Natural killer cell (primary cell): ENCODE data around the gene AKT1. TPM values are rescaled to one million over a fixed set of nuclear protein-coding genes. Genes with fewer than 3 reads are reported as not detected.

ENCODE experiments used
- ATAC-seq, 3 donors: fragments of 150-1000 bp in 2 of 3; fragments of 200-7000 bp in 1 of 3; cut with Tn5 transposase; 1 replicate in 1 of 3; 2 replicates in 2 of 3; pipeline ENCODE4 v1.10.0; 2021; ENCODE audit warnings: mild to moderate bottlenecking in 2 of 3, moderate library complexity in 2 of 3
- DNase-seq, 2 donors: peaks; one replicate each; pipeline versions ENCODE4 v3.0.0 to v3.0.0-alpha.2; 2013 to 2021; ENCODE audit warnings: mixed read lengths in 1 of 2
- H3K27ac ChIP-seq: one replicate; pipeline ENCODE4 v1.5.1; 2013; ENCODE audit warnings: mild to moderate bottlenecking, low read length
- H3K27me3 ChIP-seq: one replicate; pipeline ENCODE4 v1.6.1; 2013; ENCODE audit warnings: low read length; ENCODE audit not compliant: control insufficient read depth, insufficient read depth
- H3K36me3 ChIP-seq: one replicate; pipeline ENCODE4 v1.6.1; 2013; ENCODE audit warnings: low read length; ENCODE audit not compliant: control insufficient read depth, insufficient read depth
- H3K4me1 ChIP-seq: one replicate; pipeline ENCODE4 v1.6.1; 2013; ENCODE audit warnings: low read length; ENCODE audit not compliant: control insufficient read depth, insufficient read depth
- H3K4me3 ChIP-seq: one replicate; pipeline ENCODE4 v1.5.1; 2013; ENCODE audit warnings: low read length
- H3K9me3 ChIP-seq: one replicate; pipeline ENCODE4 v1.6.1; 2013; ENCODE audit warnings: low read length; ENCODE audit not compliant: control insufficient read depth, insufficient read depth
- H3K27ac Mint-ChIP-seq, 2 donors: one replicate each; pipeline ENCODE4 v1.8.0; 2022; ENCODE audit warnings: mild to moderate bottlenecking in 2 of 2, mixed read lengths in 2 of 2, moderate library complexity in 1 of 2
- H3K27me3 Mint-ChIP-seq, 2 donors: one replicate each; pipeline ENCODE4 v1.8.0; 2022; ENCODE audit warnings: low read depth in 2 of 2, mixed read lengths in 2 of 2
- H3K36me3 Mint-ChIP-seq: one replicate; pipeline ENCODE4 v1.8.0; 2022; ENCODE audit warnings: mixed read lengths
- H3K4me1 Mint-ChIP-seq, 2 donors: one replicate each; pipeline ENCODE4 v1.8.0; 2022; ENCODE audit warnings: mixed read lengths in 2 of 2
- H3K4me3 Mint-ChIP-seq: one replicate; pipeline ENCODE4 v1.8.0; 2022; ENCODE audit warnings: mild to moderate bottlenecking, moderate library complexity, mixed read lengths
- H3K9me3 Mint-ChIP-seq, 2 donors: one replicate each; pipeline ENCODE4 v1.8.0; 2022; ENCODE audit warnings: mixed read lengths in 2 of 2
- WGBS: methylation state at CpG from one replicate; pipeline ENCODE4 v1.1.7; 2013; ENCODE audit warnings: missing lambda C conversion rate; ENCODE audit not compliant: insufficient coverage; 5-methylcytosine and 5-hydroxymethylcytosine counted together
- intact Hi-C: fragments of 100-400 bp; cut with micrococcal nuclease; formaldehyde crosslinking; loops from one replicate; pipeline ENCODE4 v1.14.2; 2022
- total RNA-seq, 4 donors: library from RNA; stranded (reverse); fragments of 120-200 nt in 1 of 4; gene quantifications; one replicate each; pipeline versions ENCODE4 v1.2.3 to v1.2.4, GENCODE V29; 2013 to 2022
- TF ChIP-seq, protein P1 (sequence below): fragments of 200-600 bp; IDR thresholded peaks from one replicate; pipeline ENCODE4 v1.8.0; 2022; ENCODE audit warnings: antibody characterized with exemption

Gene AKT1
- total RNA-seq, 3 donors from 2014 or later (not counting 1 experiment from before 2014, with no cell fraction given): 152 to 163 (median 153) TPM

GRCh38 chr14:104734601-104734990, 61.0 kb downstream of the AKT1 start:
- TF ChIP-seq, protein P1, sequence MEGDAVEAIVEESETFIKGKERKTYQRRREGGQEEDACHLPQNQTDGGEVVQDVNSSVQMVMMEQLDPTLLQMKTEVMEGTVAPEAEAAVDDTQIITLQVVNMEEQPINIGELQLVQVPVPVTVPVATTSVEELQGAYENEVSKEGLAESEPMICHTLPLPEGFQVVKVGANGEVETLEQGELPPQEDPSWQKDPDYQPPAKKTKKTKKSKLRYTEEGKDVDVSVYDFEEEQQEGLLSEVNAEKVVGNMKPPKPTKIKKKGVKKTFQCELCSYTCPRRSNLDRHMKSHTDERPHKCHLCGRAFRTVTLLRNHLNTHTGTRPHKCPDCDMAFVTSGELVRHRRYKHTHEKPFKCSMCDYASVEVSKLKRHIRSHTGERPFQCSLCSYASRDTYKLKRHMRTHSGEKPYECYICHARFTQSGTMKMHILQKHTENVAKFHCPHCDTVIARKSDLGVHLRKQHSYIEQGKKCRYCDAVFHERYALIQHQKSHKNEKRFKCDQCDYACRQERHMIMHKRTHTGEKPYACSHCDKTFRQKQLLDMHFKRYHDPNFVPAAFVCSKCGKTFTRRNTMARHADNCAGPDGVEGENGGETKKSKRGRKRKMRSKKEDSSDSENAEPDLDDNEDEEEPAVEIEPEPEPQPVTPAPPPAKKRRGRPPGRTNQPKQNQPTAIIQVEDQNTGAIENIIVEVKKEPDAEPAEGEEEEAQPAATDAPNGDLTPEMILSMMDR: no peak
- no peaks in the 10 kb centered on the region for H3K4me1 ChIP-seq
- Mint-ChIP-seq H3K27ac (no peak overlapping the region), H3K4me3 (no peak overlapping the region), H3K36me3 (no peaks in the 10 kb centered on the region), H3K4me1 (peaks cover 0 to 4% of the 10 kb centered on the region in 2 donors), H3K27me3 (no peaks in the 10 kb centered on the region), H3K9me3 (no peaks in the 10 kb centered on the region)
- H3K27ac ChIP-seq: no peak overlapping the region
- intact Hi-C loops: no loop called here
- 92% methylated on average over 9 of the region's 9 CpGs for WGBS
- H3K9me3 ChIP-seq: no peaks in the 10 kb centered on the region
- no peak overlapping the region for H3K4me3 ChIP-seq
- H3K36me3 ChIP-seq: no peaks in the 10 kb centered on the region
- DNase-seq: no peak
- H3K27me3 ChIP-seq: no peaks in the 10 kb centered on the region
- ATAC-seq: no peak

- intact Hi-C loops: no loop called here
- no peaks in the 10 kb centered on the region for H3K9me3 Mint-ChIP-seq
- no peaks in the 10 kb centered on the region for H3K27me3 ChIP-seq
- no peaks in the 10 kb centered on the region for H3K36me3 ChIP-seq
- TF ChIP-seq, protein P1: no peak
- DNase-seq (no peak), ATAC-seq (no peak)
- H3K4me3 ChIP-seq: no peak overlapping the region
- H3K27me3 Mint-ChIP-seq: no peaks in the 10 kb centered on the region
- peaks cover 0 to 4% of the 10 kb centered on the region in 2 donors for H3K4me1 Mint-ChIP-seq
- no peaks in the 10 kb centered on the region for H3K4me1 ChIP-seq
- WGBS: 82% methylated on average over 6 of the region's 6 CpGs
- H3K27ac ChIP-seq: no peak overlapping the region
- no peaks in the 10 kb centered on the region for H3K36me3 Mint-ChIP-seq
- H3K4me3 Mint-ChIP-seq: no peak overlapping the region
- no peaks in the 10 kb centered on the region for H3K9me3 ChIP-seq
- H3K27ac Mint-ChIP-seq: no peak overlapping the region
Measured at GRCh38 chr14:104734051-104734587, 61.4 kb downstream of the AKT1 start.

- TF ChIP-seq, protein P1: no peak
- intact Hi-C loops: no loop called here
- Histone ChIP-seq H3K27ac (no peak overlapping the region), H3K9me3 (no peaks in the 10 kb centered on the region), H3K36me3 (no peaks in the 10 kb centered on the region), H3K4me1 (no peaks in the 10 kb centered on the region), H3K4me3 (no peak overlapping the region), H3K27me3 (no peaks in the 10 kb centered on the region)
- H3K9me3 Mint-ChIP-seq: no peaks in the 10 kb centered on the region
- no peaks in the 10 kb centered on the region for H3K36me3 Mint-ChIP-seq
- WGBS: 87% methylated on average over 23 of the region's 23 CpGs
- H3K27ac Mint-ChIP-seq: no peak overlapping the region
- no peak overlapping the region for H3K4me3 Mint-ChIP-seq
- H3K27me3 Mint-ChIP-seq: no peaks in the 10 kb centered on the region
- H3K4me1 Mint-ChIP-seq: peaks cover 0 to 9% of the 10 kb centered on the region in 2 donors
- DNase-seq (no peak), ATAC-seq (no peak)
Measured at GRCh38 chr14:104732931-104733681, 62.4 kb downstream of the AKT1 start.
